IPS DF 6.9 (cell line): ENCODE measurements around the gene CTDP1.

Source experiments
- DNase-seq: peaks from one replicate; pipeline ENCODE4 v3.0.0-alpha.2; 2013; ENCODE audit warnings: low read depth, low spot score
- H3K27ac ChIP-seq: one replicate; pipeline ENCODE4 v1.5.1; 2013; ENCODE audit warnings: low read length, control low read depth
- H3K27me3 ChIP-seq: 2 replicates; pipeline ENCODE4 v1.6.1; 2013; ENCODE audit warnings: mild to moderate bottlenecking, low read length; ENCODE audit not compliant: control insufficient read depth, insufficient read depth
- H3K36me3 ChIP-seq: 2 replicates; pipeline ENCODE4 v1.6.1; 2013; ENCODE audit warnings: low read length; ENCODE audit not compliant: control insufficient read depth, insufficient read depth
- H3K4me1 ChIP-seq: 2 replicates; pipeline ENCODE4 v1.6.1; 2013; ENCODE audit warnings: low read length; ENCODE audit not compliant: control insufficient read depth, insufficient read depth
- H3K4me3 ChIP-seq: 2 replicates; pipeline ENCODE4 v1.5.1; 2013; ENCODE audit warnings: mild to moderate bottlenecking, low read length
- H3K9me3 ChIP-seq: 2 replicates; pipeline ENCODE4 v1.6.1; 2013; ENCODE audit warnings: low read length, inconsistent platforms; ENCODE audit not compliant: control insufficient read depth, insufficient read depth
- WGBS: extraction: QIAGEN DNeasy Blood & Tissue Kit; methylation state at CpG from one replicate; pipeline ENCODE4 v1.1.7; 2013; ENCODE audit warnings: mixed read lengths, missing lambda C conversion rate; ENCODE audit not compliant: insufficient read length, insufficient coverage; 5-methylcytosine and 5-hydroxymethylcytosine counted together

Gene CTDP1, protein sequence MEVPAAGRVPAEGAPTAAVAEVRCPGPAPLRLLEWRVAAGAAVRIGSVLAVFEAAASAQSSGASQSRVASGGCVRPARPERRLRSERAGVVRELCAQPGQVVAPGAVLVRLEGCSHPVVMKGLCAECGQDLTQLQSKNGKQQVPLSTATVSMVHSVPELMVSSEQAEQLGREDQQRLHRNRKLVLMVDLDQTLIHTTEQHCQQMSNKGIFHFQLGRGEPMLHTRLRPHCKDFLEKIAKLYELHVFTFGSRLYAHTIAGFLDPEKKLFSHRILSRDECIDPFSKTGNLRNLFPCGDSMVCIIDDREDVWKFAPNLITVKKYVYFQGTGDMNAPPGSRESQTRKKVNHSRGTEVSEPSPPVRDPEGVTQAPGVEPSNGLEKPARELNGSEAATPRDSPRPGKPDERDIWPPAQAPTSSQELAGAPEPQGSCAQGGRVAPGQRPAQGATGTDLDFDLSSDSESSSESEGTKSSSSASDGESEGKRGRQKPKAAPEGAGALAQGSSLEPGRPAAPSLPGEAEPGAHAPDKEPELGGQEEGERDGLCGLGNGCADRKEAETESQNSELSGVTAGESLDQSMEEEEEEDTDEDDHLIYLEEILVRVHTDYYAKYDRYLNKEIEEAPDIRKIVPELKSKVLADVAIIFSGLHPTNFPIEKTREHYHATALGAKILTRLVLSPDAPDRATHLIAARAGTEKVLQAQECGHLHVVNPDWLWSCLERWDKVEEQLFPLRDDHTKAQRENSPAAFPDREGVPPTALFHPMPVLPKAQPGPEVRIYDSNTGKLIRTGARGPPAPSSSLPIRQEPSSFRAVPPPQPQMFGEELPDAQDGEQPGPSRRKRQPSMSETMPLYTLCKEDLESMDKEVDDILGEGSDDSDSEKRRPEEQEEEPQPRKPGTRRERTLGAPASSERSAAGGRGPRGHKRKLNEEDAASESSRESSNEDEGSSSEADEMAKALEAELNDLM

GRCh38 chr18:79679552-79680099 is at the start of gene CTDP1:
Gene CTDP1 (plus strand): TSS chr18:79679803. CDS start chr18:79679948, 145 bp downstream.
- Histone ChIP-seq H3K27me3 (no peaks in the 10 kb centered on the region), H3K4me3 (peak within 1 kb of the TSS; percentile 91), H3K36me3 (0 out of 2 replicates have a peak, but pooled peaks cover 2% of the 10 kb centered on the region), H3K4me1 (peaks cover 3% of the 10 kb centered on the region), H3K27ac (no peak within 1 kb of the TSS), H3K9me3 (no peaks in the 10 kb centered on the region)
- WGBS = no CpG with 5 or more reads among the region's 88 CpGs
- peak; percentile 58 for DNase-seq

- H3K4me1 ChIP-seq = no peaks in the 10 kb centered on the region
- no peaks in the 10 kb centered on the region for H3K9me3 ChIP-seq
- H3K4me3 ChIP-seq = no peak overlapping the region
- DNase-seq = no peak
- no peaks in the 10 kb centered on the region for H3K36me3 ChIP-seq
- H3K27me3 ChIP-seq = no peaks in the 10 kb centered on the region
- no peak overlapping the region for H3K27ac ChIP-seq
- no CpG with 5 or more reads among the region's 36 CpGs for WGBS
Measured at GRCh38 chr18:79630281-79631095, 49.1 kb upstream of the CTDP1 start.

- WGBS = no CpG with 5 or more reads among the region's 21 CpGs
Measured at GRCh38 chr18:79631096-79631507, 48.5 kb upstream of the CTDP1 start.

GRCh38 chr18:79631761-79632446 is 47.7 kb upstream of the CTDP1 start:
- WGBS = no CpG with 5 or more reads among the region's 12 CpGs
- Histone ChIP-seq H3K27me3 (no peaks in the 10 kb centered on the region), H3K27ac (no peak overlapping the region), H3K4me1 (no peaks in the 10 kb centered on the region), H3K4me3 (no peak overlapping the region), H3K9me3 (no peaks in the 10 kb centered on the region), H3K36me3 (no peaks in the 10 kb centered on the region)
- DNase-seq = no peak

More at GRCh38 chr18:79631096-79631507, 48.5 kb upstream of the CTDP1 start:
- H3K9me3 ChIP-seq = no peaks in the 10 kb centered on the region
- no peak overlapping the region for H3K4me3 ChIP-seq
- no peak overlapping the region for H3K27ac ChIP-seq
- H3K27me3 ChIP-seq = no peaks in the 10 kb centered on the region
- H3K4me1 ChIP-seq = no peaks in the 10 kb centered on the region
- H3K36me3 ChIP-seq = no peaks in the 10 kb centered on the region
- no peak for DNase-seq

DNA sequence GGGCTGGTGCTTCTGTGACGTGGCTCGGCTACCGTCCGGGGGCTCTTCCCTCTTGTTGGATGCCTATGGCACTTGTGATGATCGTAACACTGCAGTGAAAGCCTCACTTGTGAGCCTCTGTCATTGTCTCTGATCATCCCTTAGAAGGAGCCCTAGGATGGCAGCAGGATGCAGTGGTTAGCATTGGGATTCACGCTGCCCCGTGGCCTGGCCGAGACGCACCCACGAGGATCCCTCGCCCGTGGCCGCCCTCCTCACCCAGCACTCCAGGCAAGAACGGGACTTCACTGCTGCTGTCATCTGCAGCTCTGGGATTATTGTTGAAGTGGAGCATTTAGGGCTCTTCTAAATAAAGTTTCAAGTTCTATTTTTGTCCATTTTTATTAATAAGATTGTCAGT is 46.8 kb upstream of the CTDP1 start:
- H3K4me1 ChIP-seq = no peaks in the 10 kb centered on the region; the same call in 1 of the 2 replicates
- H3K27me3 ChIP-seq = no peaks in the 10 kb centered on the region
- H3K9me3 ChIP-seq = no peaks in the 10 kb centered on the region
- no peak overlapping the region for H3K27ac ChIP-seq
- no peak overlapping the region for H3K4me3 ChIP-seq
- no CpG with 5 or more reads among the region's 14 CpGs for WGBS
- no peaks in the 10 kb centered on the region; the same call in 1 of the 2 replicates for H3K36me3 ChIP-seq
- DNase-seq = no peak

DNA sequence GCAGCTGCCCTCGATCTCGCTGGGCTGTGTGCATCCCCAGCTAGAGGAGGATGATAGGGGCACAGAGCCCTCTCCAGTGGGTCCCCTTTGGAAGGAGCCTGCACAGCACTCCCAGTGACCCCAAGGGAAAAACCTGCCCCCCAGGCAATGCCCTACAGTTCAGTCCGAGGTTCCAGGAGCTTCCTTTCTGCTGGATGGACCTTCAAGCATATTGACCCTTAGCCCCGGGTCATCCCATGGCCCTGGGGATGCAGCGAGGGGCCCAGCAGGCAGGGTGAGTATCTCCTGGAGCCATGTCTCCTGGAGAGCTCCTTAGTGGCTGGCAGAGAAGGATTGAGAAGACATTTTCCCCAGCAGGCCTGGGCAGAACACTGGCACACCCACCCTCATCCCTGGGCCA is 45.4 kb upstream of the CTDP1 start:
- H3K27me3 ChIP-seq = no peaks in the 10 kb centered on the region
- WGBS = no CpG with 5 or more reads among the region's 5 CpGs
- no peak overlapping the region for H3K4me3 ChIP-seq

DNA sequence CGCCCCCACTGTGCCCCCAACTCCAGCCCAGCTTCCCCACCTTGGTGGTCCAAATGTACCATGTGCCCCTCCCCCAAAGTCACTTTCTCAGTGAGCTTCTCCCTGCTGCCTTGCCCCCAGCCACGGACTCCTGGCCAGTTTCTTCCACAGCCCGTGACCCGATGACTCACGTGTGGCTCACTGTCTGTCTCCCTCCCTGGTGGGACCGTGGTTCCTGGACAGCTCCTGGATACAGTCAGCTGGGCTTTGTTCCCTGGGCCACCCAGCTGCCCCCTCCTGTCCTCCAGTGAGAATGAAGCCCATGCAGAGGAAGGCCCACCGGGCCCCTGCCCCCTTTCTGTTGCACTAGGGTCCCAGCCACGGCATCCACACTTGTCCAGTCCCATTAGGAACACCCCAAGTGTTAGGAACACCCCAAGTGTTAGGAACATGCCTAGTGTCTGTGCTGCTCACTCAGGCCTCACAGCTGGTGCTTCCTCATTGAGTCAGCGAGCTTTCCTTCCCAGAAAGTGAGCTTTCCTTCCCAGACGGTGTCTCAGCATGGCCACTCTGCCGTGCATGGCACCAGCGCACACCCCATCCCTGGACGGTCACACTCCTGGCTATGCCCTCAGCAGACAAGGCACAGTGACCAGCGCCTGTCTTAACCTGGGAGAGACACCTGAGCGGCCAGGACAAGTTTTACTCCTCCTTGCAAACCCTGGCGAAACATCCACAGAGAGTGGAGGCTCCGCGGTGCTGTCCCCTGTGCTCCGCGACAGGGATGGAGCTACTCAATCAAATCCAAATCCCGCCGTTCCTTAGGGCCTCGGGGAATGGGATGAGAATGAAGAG is 44.8 kb upstream of the CTDP1 start:
- Histone ChIP-seq H3K4me1 (peaks cover 3% of the 10 kb centered on the region), H3K27me3 (no peaks in the 10 kb centered on the region), H3K27ac (no peak overlapping the region), H3K36me3 (no peaks in the 10 kb centered on the region; the same call in 1 of the 2 replicates), H3K4me3 (no peak overlapping the region), H3K9me3 (no peaks in the 10 kb centered on the region)
- WGBS = no CpG with 5 or more reads among the region's 23 CpGs
- no peak for DNase-seq

More for the DNA sequence above, 45.4 kb upstream of the CTDP1 start:
- Histone ChIP-seq H3K4me1 (peaks cover 3% of the 10 kb centered on the region), H3K36me3 (no peaks in the 10 kb centered on the region; the same call in 1 of the 2 replicates), H3K27ac (no peak overlapping the region), H3K9me3 (no peaks in the 10 kb centered on the region)
- no peak for DNase-seq

GRCh38 chr18:79635427-79635726 is 44.2 kb upstream of the CTDP1 start:
- Histone ChIP-seq H3K9me3 (no peaks in the 10 kb centered on the region), H3K27ac (no peak overlapping the region), H3K36me3 (no peaks in the 10 kb centered on the region; the same call in 1 of the 2 replicates), H3K27me3 (no peaks in the 10 kb centered on the region), H3K4me3 (no peak overlapping the region), H3K4me1 (peaks cover 3% of the 10 kb centered on the region)
- no CpG with 5 or more reads among the region's 15 CpGs for WGBS
- no peak for DNase-seq
